Caco-2 (cell line): ENCODE data around the gene PLEKHG5. TPM values are rescaled to one million over a fixed set of nuclear protein-coding genes. Genes with fewer than 3 reads are reported as not detected.

ENCODE experiments used
- BruUV-seq: library from RNA; stranded (reverse); fragments of 400-500 nt; replicated peaks from 2 replicates; lab custom pipeline; 2021; lab: Mats Ljungman, UMichigan
- CTCF ChIA-PET: fragments of 300-600 bp; sonication (Branson Sonifier 250); formaldehyde crosslinking; loops from one replicate; lab custom pipeline; 2022; ENCODE audit warnings: antibody characterized with exemption; lab: Charles Lee
- POLR2A ChIA-PET: fragments of 300-600 bp; sonication (Branson Sonifier 250); formaldehyde crosslinking; loops from one replicate; lab custom pipeline; 2022; ENCODE audit warnings: antibody characterized with exemption; lab: Charles Lee
- DNase-seq, 2 experiments: peaks; one replicate each; pipeline versions ENCODE4 v3.0.0 to v3.0.0-alpha.2; 2020 to 2022
- H3K27me3 ChIP-seq: replicated peaks from 2 replicates; pipeline ENCODE4 v1.6.0; 2011; ENCODE audit warnings: low read length; ENCODE audit not compliant: control insufficient read depth, insufficient read depth
- H3K36me3 ChIP-seq: 2 replicates; pipeline ENCODE4 v1.5.1; 2011; ENCODE audit warnings: low read length; ENCODE audit not compliant: control insufficient read depth, insufficient read depth
- H3K4me1 ChIP-seq: fragments of 250-450 bp; sonication (Bioruptor Pico); 2 replicates; pipeline ENCODE4 v1.5.1; 2020; ENCODE audit warnings: mild to moderate bottlenecking
- H3K4me3 ChIP-seq: 2 replicates; pipeline ENCODE4 v1.5.1; 2011; ENCODE audit warnings: low read depth, mild to moderate bottlenecking, control low read depth, low read length
- H3K9me3 ChIP-seq: fragments of 250-450 bp; sonication (Bioruptor Pico); 2 replicates; pipeline ENCODE4 v1.5.1; 2020; ENCODE audit warnings: mild to moderate bottlenecking, moderate library complexity
- H3K27ac Mint-ChIP-seq: one replicate; pipeline ENCODE4 v1.8.0; 2022; ENCODE audit warnings: mixed read lengths; ENCODE audit not compliant: unreplicated experiment
- H3K27me3 Mint-ChIP-seq: one replicate; pipeline ENCODE4 v1.8.0; 2022; ENCODE audit warnings: mixed read lengths; ENCODE audit not compliant: insufficient read depth, unreplicated experiment
- H3K36me3 Mint-ChIP-seq: one replicate; pipeline ENCODE4 v1.8.0; 2022; ENCODE audit warnings: mild to moderate bottlenecking, mixed read lengths; ENCODE audit not compliant: insufficient read depth, unreplicated experiment
- H3K4me1 Mint-ChIP-seq: one replicate; pipeline ENCODE4 v1.8.0; 2022; ENCODE audit warnings: low read depth, mixed read lengths; ENCODE audit not compliant: unreplicated experiment
- H3K4me3 Mint-ChIP-seq: one replicate; pipeline ENCODE4 v1.8.0; 2022; ENCODE audit warnings: mild to moderate bottlenecking, moderate library complexity, mixed read lengths; ENCODE audit not compliant: unreplicated experiment
- H3K9me3 Mint-ChIP-seq: one replicate; pipeline ENCODE4 v1.8.0; 2022; ENCODE audit warnings: mixed read lengths; ENCODE audit not compliant: unreplicated experiment
- CTCF ChIP-seq, 2 experiments: fragments of 200-600 bp in 1 of 2; IDR thresholded peaks; 1 replicate in 1 of 2; 2 replicates in 1 of 2; pipeline versions ENCODE4 v1.5.1 to v1.8.0; 2011 to 2022; ENCODE audit warnings: antibody characterized with exemption in 1 of 2, control low read depth in 1 of 2, inconsistent platforms in 1 of 2, low read depth in 1 of 2, low read length in 1 of 2, mild to moderate bottlenecking in 1 of 2, moderate library complexity in 1 of 2; ENCODE audit not compliant: insufficient read depth in 1 of 2, severe bottlenecking in 1 of 2, unreplicated experiment in 1 of 2
- intact Hi-C: fragments of 100-400 bp; cut with micrococcal nuclease; formaldehyde crosslinking; loops from one replicate; pipeline ENCODE4 v1.10.0; 2022; ENCODE audit not compliant: unreplicated experiment
- total RNA-seq: library from RNA; stranded (reverse); gene quantifications from 2 replicates; pipeline ENCODE4 v1.2.3, GENCODE V29; 2022

The PLEKHG5 gene
- total RNA-seq, 1 experiment from 2014 or later, result 12.2 TPM

GRCh38 chr1:6472391-6472790 lies 19.1 kb downstream of the PLEKHG5 start:
- peak overlapping the region; percentile 74 for H3K4me3 Mint-ChIP-seq

GRCh38 chr1:6471970-6472368 lies 19.5 kb downstream of the PLEKHG5 start:
- CTCF ChIA-PET, result interaction anchor here (0.6 to 2.0 kb wide), 4 partner anchors 9 to 49 kb away, joined by 3 to 7 read pairs (median 3); no protein-coding TSS in a partner anchor
- H3K9me3 ChIP-seq, result no peaks in the 10 kb centered on the region
- no peaks in the 10 kb centered on the region for H3K9me3 Mint-ChIP-seq
- peaks cover 4% of the 10 kb centered on the region for H3K36me3 ChIP-seq
- intact Hi-C loops, result no loop called here
- peaks cover 35% of the 10 kb centered on the region for H3K4me1 ChIP-seq
- POLR2A ChIA-PET, result interaction anchor here (0.6 kb wide), 1 partner anchor 20 kb away, joined by 3 read pairs; no protein-coding TSS in a partner anchor
- no TSS peak for BruUV-seq
- peak overlapping the region; percentile 91 for H3K27ac Mint-ChIP-seq
- peaks cover 15% of the 10 kb centered on the region for H3K36me3 Mint-ChIP-seq
- no peaks in the 10 kb centered on the region for H3K27me3 Mint-ChIP-seq
- TF ChIP-seq CTCF (IDR thresholded peaks at IDR 0.05; ENCODE audit: insufficient read depth in 1 of 2, low read depth in 1 of 2, low read length in 1 of 2, severe bottlenecking in 1 of 2, unreplicated experiment in 1 of 2), result no peak
- DNase-seq, result peak; percentile 73 to 83
- H3K27me3 ChIP-seq, result no peaks in the 10 kb centered on the region
- peak overlapping the region; percentile 53 for H3K4me3 ChIP-seq
- H3K4me3 Mint-ChIP-seq, result peak overlapping the region; percentile 74
- H3K4me1 Mint-ChIP-seq, result peaks cover 8% of the 10 kb centered on the region

More at GRCh38 chr1:6472391-6472790, 19.1 kb downstream of the PLEKHG5 start:
- no TSS peak for BruUV-seq
- no peak overlapping the region for H3K4me3 ChIP-seq
- peak; percentile 27 for TF ChIP-seq CTCF (IDR thresholded peaks at IDR 0.05; ENCODE audit: insufficient read depth in 1 of 2, low read depth in 1 of 2, low read length in 1 of 2, severe bottlenecking in 1 of 2, unreplicated experiment in 1 of 2)
- Mint-ChIP-seq H3K4me1 (peaks cover 8% of the 10 kb centered on the region), H3K36me3 (peaks cover 15% of the 10 kb centered on the region), H3K9me3 (no peaks in the 10 kb centered on the region), H3K27me3 (no peaks in the 10 kb centered on the region), H3K27ac (peak overlapping the region; percentile 91)
- H3K9me3 ChIP-seq, result no peaks in the 10 kb centered on the region
- intact Hi-C loops, result no loop called here
- peak in 1 of 2 experiments; percentile 39 for DNase-seq
- peaks cover 39% of the 10 kb centered on the region for H3K4me1 ChIP-seq
- POLR2A ChIA-PET, result interaction anchor here (0.6 kb wide), 2 partner anchors 14 to 20 kb away, joined by 3 read pairs; no protein-coding TSS in a partner anchor
- CTCF ChIA-PET, result interaction anchor here (0.7 to 2.0 kb wide), 4 partner anchors 11 to 50 kb away, joined by 3 to 7 read pairs (median 3); no protein-coding TSS in a partner anchor
- H3K27me3 ChIP-seq, result no peaks in the 10 kb centered on the region
- H3K36me3 ChIP-seq, result peaks cover 4% of the 10 kb centered on the region

- Histone ChIP-seq H3K36me3 (peaks cover 4% of the 10 kb centered on the region), H3K27me3 (no peaks in the 10 kb centered on the region), H3K9me3 (no peaks in the 10 kb centered on the region), H3K4me3 (peak overlapping the region; percentile 53), H3K4me1 (peaks cover 29% of the 10 kb centered on the region)
- H3K27ac Mint-ChIP-seq, result peak overlapping the region; percentile 91
- peaks cover 8% of the 10 kb centered on the region for H3K4me1 Mint-ChIP-seq
- H3K27me3 Mint-ChIP-seq, result no peaks in the 10 kb centered on the region
- H3K9me3 Mint-ChIP-seq, result no peaks in the 10 kb centered on the region
- no TSS peak for BruUV-seq
- TF ChIP-seq CTCF (IDR thresholded peaks at IDR 0.05; ENCODE audit: insufficient read depth in 1 of 2, low read depth in 1 of 2, low read length in 1 of 2, severe bottlenecking in 1 of 2, unreplicated experiment in 1 of 2), result peak in 1 of 2 experiments; percentile 0
- ChIA-PET POLR2A (interaction anchor here (0.6 kb wide), 1 partner anchor 19 kb away, joined by 3 read pairs; no protein-coding TSS in a partner anchor), CTCF (interaction anchor here (0.6 to 1.1 kb wide), 5 partner anchors 10 to 48 kb away, joined by 3 read pairs; no protein-coding TSS in a partner anchor)
- H3K4me3 Mint-ChIP-seq, result peak overlapping the region; percentile 74
- H3K36me3 Mint-ChIP-seq, result peaks cover 15% of the 10 kb centered on the region
- DNase-seq, result peak; percentile 87 to 89
- intact Hi-C loops, result no loop called here
Observed at GRCh38 chr1:6471086-6471969, 20.1 kb downstream of the PLEKHG5 start.
